Fibroblast of villous mesenchyme (primary cell): Measurements from ENCODE around the gene CAPN7. TPM values are rescaled to one million over a fixed set of nuclear protein-coding genes. Genes with fewer than 3 reads are reported as not detected.

Source experiments
- DNase-seq: peaks from one replicate; pipeline ENCODE4 v3.0.0-alpha.2; 2010; ENCODE audit warnings: low read depth
- H3K4me3 ChIP-seq: 2 replicates; pipeline ENCODE4 v1.5.1; 2011; ENCODE audit warnings: low read depth, mild to moderate bottlenecking, low read length
- total RNA-seq: library from RNA; depleted of rRNA; stranded (reverse); fragments of >200 nt; gene quantifications from 2 replicates; pipeline ENCODE4 v1.2.3, GENCODE V29; 2012
- TF ChIP-seq, protein P1 (sequence below): IDR thresholded peaks from 2 replicates; pipeline ENCODE4 v1.5.1; 2012; ENCODE audit warnings: low read depth, mild to moderate bottlenecking, low read length; ENCODE audit not compliant: insufficient read depth

Gene CAPN7
- total RNA-seq, 1 donor: 51.4 TPM

DNA sequence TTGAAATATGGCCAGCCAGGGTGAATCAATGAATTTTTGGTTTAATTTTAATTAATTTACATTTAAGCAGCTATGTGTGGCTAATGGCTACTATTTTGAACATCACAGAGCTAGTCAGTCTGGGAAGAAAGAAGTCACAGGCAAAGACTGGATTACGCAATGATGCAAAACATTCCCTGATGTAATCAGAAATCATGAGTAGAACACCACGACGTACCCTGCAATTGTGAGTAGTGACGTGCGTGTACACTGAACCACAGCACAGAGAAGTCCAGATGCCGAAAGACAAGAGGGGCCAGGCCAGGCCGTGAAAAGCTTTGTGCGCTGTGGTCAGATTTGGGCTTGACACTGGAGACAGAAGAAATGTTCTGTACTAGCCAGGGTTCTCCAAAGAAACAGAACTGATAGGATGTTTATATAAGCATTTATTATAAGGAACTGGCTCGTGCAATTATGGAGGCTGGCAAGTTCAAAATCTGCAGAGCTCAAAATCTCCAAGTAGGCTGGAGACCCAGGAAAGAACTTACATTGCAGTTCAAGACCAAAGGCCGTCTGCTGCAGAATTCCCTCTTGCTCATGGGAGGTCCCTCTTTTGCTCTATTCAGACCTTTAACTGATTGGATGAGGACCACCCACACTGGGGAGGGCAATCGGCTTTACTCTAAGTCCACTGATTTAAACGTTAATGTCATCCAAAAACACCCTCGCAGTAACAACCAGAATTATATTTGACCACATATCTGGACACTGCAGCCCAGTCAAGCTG lies 81.7 kb downstream of the CAPN7 start:
- TF ChIP-seq, protein P1, sequence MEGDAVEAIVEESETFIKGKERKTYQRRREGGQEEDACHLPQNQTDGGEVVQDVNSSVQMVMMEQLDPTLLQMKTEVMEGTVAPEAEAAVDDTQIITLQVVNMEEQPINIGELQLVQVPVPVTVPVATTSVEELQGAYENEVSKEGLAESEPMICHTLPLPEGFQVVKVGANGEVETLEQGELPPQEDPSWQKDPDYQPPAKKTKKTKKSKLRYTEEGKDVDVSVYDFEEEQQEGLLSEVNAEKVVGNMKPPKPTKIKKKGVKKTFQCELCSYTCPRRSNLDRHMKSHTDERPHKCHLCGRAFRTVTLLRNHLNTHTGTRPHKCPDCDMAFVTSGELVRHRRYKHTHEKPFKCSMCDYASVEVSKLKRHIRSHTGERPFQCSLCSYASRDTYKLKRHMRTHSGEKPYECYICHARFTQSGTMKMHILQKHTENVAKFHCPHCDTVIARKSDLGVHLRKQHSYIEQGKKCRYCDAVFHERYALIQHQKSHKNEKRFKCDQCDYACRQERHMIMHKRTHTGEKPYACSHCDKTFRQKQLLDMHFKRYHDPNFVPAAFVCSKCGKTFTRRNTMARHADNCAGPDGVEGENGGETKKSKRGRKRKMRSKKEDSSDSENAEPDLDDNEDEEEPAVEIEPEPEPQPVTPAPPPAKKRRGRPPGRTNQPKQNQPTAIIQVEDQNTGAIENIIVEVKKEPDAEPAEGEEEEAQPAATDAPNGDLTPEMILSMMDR: no peak
- H3K4me3 ChIP-seq: no peak overlapping the region
- peak; percentile 96 for DNase-seq

DNA sequence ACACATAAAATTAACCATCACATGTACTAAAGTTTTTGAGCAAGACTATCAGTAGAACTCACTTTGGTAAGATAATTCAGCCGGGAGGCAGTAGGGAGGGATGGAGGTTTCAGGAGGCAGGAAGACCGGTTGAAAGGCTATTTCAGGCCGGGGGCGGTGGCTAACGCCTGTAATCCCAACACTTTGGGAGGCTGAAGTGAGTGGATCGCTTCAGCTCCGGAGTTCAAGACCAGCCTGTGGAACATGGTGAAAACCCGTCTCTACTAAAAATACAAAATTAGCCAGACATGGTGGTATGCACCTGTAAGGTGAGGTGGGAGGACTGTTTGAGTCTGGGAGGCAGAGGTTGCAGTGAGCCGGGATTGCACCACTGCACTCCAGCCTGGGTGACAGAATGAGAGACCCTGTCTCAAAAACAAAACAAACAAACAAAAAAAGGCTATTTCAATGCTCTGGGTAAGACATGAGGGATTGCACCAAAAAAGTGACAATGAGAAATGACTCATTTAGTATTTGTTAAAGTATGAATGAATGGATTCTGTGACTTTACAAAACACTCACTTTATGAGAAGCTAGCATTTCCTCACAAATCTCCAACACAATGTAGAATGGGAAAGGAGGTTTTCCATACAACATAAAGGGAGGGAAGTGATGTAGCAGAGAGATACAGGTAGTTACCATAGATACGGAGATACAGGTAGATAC lies 82.4 kb downstream of the CAPN7 start:
- TF ChIP-seq, protein P1: no peak
- DNase-seq: no peak
- no peak overlapping the region for H3K4me3 ChIP-seq

DNA sequence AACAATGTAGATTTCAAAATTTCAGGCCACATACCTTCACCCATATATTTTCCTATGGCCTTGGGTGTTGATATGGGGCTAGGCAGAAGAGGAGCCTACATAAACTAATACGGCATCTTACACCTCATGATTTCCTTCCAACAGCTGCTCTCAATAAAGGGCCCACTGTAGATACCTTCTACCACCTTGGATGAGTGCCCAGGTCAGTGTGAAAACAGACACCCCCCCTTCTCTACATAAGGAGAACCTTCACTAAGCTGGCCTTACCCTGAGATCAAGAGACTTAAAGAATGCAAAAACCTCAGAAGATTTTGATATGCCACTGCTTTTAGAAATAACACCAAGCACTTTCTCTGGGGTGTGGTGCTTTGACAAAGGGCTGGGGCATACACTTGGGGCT lies 83.6 kb downstream of the CAPN7 start:
- no peak overlapping the region for H3K4me3 ChIP-seq
- TF ChIP-seq, protein P1: no peak
- no peak for DNase-seq

DNA sequence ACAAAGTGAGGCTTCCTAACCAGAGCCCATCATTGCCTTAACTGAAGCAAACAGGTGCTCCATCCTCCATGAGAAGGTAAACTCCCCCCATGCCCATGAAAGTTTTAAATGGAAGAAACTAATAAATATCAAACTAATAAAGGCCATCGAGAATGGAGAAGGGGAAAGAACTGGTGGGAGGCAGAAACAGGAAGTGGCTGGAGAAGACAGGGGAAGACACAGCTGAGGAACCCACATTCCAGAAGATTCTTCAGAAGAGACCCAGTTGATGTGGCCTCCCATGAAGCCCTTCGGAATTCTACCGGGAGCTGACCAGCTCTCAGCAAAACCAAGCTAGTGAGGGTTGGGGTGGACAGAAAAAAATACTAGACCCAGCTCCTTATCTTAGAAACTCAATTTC lies 84.7 kb downstream of the CAPN7 start:
- H3K4me3 ChIP-seq: no peak overlapping the region
- TF ChIP-seq, protein P1: no peak
- DNase-seq: no peak

GRCh38 chr3:15291589-15292541 lies 85.8 kb downstream of the CAPN7 start:
- TF ChIP-seq, protein P1: no peak
- DNase-seq: no peak
- no peak overlapping the region for H3K4me3 ChIP-seq

DNA sequence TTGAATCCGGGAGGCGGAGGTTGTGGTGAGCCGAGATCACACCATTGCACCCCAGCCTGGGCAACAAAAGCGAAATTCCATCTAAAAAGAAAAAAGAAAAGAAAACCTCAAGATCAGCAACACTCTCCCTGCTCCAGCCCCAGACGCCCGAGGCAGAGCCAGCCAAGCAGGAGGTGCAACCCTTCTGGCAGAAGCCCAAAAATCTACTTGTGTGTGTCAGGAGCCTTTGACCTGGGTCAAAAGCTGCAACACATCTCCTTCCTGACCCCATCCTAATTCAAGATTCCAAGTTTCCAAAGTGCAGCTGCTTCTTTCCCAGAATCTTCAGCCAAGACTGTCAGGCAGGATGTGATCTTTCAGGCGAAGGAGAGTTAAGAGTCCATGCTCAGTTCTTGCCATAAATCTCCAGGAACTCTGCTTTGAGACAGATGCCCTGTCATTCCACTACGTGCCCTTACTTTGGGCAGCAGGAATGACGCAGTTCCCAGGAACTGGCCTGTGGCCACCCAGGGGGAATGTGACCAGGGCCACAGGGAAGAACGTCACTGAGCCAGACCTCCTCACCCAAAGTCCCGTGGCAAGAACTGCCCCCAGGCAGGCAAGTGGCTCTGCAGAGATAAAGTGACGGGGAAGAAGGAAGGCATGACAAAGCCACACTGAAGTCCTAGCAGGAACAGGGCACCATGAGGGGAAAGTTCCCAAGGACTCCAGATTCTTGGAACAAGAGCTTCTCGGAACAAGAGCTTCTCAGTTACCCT lies 86.9 kb downstream of the CAPN7 start:
- H3K4me3 ChIP-seq: no peak overlapping the region
- peak; percentile 89 for DNase-seq
- TF ChIP-seq, protein P1: no peak
